T-helper 22 cell (primary cell): ENCODE measurements around the gene CDH13.

Experiments used
- DNase-seq: peaks from one replicate; pipeline ENCODE4 v3.0.0-alpha.2; 2020; ENCODE audit warnings: low read depth

Gene CDH13

DNA sequence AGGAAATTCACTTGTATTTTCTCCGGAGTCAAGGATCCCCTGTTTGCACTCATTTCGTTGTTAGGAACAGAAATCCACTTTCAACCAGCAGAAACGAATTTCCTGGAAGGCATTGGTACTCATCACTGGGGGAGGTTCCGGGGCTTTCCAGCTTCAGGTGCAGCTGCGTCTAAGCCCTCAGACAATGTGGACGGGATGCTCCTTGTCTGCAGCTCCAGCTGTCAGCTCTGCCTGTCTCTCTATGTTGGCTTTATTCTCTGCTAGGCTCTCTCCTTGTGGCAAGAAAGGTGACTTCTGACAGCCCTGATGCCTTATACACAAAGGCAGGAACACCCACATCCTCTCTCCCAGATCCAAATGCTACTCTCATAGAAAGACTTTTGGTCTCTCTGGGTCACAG is 997.1 kb downstream of the CDH13 start:
- no peak for DNase-seq

DNA sequence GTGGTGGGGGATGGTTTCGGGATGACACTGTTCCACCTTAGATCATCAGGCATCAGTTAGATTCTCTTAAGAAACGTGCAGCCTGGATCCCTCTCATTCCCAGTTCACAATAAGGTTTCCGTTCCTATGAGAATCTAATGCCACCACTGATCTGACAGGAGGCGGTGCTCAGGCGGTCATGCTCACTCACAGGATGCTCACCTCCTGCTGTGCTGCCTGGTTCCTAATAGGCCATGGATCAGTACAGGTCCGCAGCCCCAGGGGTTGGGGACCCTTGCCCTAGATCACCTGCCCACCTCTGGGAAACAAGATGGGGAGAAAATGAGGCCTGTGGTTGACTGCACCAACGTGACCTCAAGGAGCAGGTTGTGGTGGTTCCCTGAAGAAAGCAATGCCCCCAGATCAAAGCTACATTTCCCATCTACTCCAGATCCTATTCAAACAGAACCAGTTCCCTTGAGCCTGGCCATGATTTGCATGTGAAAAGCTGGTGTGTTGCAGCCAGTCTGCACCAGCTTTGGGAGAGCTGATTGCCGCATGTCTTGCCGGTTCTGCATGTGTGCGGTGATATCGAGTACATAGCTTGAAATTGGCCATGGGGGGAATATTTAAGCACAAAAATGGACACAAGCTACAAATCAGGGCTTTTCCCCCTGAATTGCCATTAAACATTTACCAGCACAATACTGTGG is 997.8 kb downstream of the CDH13 start:
- no peak for DNase-seq

DNA sequence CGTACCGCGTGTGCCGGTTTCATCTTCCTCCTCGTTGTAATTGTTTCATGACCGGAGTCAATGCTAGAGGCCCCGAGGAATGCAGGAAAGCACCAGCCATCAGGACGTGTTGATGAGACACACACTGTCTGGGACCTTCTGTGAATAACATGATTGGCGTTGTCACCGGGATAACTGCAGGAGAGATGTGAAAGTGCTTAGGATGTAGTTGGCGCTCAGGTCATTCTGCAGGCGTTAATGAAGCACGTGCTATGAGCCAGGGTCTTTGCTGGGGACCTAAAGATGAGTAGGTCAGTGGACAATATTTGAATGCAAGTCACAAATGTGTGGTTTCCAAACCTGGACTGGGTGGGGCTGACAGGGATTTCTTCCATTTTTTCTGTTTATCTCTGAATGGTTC is 999.4 kb downstream of the CDH13 start:
- DNase-seq: no peak

DNA sequence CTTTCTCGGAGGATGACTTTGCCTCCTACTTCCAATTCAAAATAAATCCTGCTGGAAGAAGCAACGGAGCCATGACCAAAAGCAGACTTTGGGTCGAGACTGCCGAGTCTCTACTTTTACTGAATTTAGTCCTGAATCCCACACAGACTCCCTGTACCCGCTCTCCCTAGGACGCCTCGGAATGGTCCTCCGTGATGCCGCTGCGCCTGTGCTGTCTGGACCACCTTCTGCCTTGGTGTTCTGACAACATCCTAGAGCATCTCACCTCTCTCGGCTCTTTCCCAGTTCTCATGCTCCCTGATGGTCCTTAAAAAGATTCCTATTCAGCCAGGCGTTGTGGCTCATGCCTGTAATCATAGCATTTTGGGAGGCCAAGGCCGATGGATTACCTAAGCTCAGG is 999.9 kb downstream of the CDH13 start:
- DNase-seq: no peak

DNA sequence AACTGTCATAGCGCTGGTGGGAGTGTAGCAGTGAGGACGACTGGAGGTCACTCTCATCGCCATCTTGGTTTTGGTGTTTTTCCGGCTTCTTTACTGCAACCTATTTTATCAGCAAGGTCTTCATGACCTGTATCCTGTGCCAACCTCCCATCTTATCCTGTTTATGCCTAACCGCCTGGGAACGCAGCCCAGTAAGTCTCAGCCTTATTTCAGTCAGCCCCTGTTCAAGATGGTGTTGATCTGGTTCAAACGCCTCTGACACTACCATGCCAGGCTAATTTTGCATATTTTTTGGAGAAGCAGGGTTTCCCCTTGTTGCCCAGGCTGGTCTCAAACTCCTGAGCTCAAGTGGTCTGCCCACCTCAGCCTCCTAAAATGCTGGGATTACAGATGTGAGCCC is 1001.2 kb downstream of the CDH13 start:
- no peak for DNase-seq

DNA sequence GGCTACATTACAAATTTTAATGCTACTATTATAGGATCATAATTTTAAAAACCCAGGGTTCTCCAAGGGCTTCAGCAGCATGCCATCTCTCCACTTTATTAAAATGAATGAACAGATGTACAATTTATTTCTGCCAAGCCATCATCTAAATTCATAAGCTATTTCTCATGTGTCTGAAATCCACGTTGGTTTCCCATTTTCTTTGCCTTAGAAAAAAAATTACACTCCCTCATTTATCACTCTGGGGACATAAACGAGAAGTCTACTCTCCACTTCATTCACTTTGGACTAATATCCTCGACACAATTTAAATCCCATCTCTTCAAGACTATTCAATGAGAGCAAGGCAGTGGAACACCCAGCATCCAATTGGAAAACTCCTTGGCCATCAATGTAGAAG is 1002.7 kb downstream of the CDH13 start:
- DNase-seq: no peak

- DNase-seq: no peak
These were observed 1003.1 kb downstream of the CDH13 start for GRCh38 chr16:83629836-83630235.

DNA sequence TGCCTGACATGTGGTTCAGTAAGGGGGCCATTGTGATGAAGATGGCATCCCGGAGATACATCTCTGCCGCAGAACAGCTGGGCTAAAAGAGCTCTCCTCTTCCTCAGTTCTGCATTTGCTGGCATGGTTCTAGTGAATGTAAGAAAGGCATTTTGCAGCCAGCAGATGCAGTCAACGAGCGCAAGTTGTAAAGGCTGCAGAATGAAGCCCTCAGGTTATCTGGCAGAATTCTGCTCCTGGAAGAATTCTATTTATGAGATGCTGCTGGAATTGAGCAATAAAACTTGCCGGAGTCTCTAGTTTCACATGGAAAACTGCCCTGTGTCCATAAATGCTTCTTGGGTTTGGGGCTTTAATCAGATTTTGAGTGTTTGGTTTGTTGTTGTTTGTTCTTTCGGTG is 1004.2 kb downstream of the CDH13 start:
- DNase-seq: no peak

GRCh38 chr16:83633286-83633685 is 1006.5 kb downstream of the CDH13 start:
- DNase-seq: no peak

GRCh38 chr16:83648347-83648746 is 1021.6 kb downstream of the CDH13 start:
- no peak for DNase-seq

- DNase-seq: no peak
These were observed 1025.1 kb downstream of the CDH13 start for GRCh38 chr16:83651871-83652270.

DNA sequence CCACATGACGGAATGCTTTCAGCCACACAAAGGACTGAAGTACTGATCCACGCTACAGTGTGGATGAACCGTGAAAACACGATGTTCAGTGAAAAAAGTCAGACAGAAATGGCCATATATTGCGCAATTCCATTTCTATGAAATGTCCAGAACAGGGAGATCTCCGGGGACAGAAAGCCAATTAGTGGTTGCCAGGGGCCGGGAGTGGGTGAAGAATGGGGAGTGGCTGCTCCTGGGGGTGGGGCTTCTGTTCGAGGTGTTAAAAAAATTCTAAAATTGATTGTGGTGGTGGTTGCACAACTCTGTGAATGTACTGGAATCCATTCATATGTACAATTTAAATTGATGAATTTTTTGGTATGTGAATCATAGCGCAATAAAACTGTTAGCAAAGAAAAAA is 1026.2 kb downstream of the CDH13 start:
- no peak for DNase-seq

DNA sequence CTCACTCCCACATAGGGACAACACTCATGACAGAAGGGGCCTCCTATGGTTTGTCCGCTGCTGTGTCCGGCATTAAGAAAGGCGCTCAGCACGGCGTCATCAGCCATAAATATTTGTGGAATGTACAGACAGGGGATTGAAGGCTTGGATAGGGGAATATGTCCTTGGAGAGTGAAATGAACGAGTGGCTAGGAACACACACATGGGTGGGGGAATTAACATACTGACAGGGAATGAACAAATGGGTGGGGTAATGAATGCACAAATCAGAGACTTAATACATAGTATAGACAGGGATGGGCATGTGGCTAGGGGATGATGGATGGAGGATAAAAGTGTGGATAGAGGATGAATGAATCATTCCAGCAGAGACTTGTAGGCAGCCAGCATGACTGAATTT is 1027.0 kb downstream of the CDH13 start:
- no peak for DNase-seq

DNA sequence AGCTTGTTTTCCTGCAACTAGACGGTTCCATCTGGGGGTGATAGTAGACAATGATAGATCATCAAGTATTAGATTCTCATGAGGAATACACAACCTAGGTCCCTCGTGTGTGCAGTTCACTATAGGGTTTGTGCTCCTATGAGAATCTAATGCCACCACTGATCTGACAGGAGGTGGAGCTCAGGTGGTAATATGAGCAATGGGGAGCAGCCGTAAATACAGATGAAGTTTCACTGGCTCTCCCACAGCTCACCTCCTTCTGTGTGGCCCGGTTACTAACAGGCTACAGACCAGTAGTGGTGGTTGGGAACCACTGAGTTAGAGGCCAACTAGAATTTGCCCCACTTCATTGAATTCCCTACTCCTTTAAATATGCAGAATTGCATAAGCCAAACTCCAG is 1033.5 kb downstream of the CDH13 start:
- no peak for DNase-seq

- DNase-seq: no peak
These were observed 1034.9 kb downstream of the CDH13 start for GRCh38 chr16:83661656-83662055.

DNA sequence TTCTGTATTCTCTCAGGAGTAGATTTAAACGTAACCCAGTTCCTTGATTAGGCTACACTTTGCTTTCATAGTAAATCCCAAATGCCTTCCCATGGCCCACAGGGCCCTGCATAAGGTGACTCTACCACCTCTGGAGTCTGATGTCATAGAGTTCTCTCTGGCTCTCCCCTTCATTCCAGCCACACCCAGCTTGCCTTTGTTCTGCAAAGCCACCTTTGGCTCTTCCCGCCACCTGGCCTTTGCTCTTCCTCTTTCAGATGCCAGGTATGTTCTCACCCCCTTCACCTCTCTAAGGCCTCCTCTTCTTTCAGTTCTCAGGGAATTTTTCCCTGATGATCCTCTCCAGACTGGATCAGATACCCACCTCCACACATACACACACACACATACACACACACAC is 1039.7 kb downstream of the CDH13 start:
- no peak for DNase-seq

GRCh38 chr16:83669456-83669855 is 1042.7 kb downstream of the CDH13 start:
- DNase-seq: no peak

DNA sequence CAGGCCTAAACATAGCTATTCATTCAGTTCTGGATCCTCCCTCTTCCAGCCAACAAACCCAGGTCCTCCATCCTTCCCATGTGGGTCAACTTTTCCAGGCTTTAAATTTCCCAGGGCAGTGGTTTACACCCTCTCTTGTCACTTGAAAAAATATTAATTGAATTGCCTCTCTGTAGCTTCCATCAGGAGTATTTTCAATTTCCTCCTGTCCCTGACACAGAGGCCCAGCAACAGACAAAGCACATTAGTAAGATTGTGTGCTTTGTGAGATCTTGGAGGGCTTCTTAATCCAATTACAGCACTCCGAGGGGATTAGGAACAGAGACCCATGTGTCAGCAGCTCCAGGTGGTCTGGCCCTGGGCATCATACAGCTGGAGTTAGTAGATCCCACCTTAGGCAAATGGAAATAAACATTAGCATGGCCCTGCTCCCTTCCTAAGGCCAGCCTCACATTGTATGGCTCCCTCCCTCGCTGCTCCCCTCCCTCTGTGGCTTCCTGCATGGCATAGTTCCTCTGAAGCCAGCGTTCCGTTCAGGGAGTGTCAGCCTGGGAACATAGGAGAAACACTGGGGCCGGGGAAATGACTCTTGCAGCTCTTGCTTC is 1048.3 kb downstream of the CDH13 start:
- DNase-seq: no peak

DNA sequence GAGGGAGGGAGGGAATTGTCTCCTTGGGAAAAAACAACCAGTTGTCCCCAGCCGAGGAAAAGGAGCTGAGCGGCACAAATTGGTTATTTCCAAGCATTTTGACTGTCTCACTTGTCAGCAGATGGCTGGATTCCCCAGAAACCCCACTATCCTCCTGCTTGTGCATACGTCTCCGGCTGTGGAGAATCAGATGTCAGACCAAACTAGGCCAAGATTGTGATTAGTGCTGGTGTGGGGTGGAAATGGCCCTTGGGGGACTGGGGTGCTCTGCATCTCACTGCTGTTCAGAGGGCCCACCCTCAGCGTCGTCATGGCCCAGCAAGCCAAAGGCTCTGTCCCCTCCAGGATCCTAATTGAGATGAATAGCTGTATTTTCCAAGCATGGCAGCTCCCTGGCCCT is 1049.3 kb downstream of the CDH13 start:
- DNase-seq: no peak

DNA sequence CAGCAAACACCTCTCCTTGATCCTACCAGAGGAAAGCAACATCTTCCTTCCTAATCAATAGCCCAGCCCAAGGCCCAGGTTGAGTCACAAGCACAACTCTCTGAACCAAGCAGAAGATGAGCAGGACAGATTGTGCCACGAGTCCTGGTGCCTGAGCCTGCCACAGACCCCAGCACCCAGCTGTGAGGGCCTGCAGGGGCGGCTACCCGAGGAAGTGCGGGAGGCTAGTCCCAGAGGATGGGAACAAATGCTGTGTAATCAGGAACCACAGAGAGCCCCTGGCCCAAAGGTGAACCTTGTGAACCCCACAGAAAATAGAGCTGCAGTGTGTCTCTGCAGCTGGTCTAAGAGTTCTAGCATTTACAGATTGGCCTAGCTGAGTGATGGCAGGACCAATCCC is 1054.2 kb downstream of the CDH13 start:
- no peak for DNase-seq

- no peak for DNase-seq
These were observed 1054.7 kb downstream of the CDH13 start for GRCh38 chr16:83681381-83681956.

GRCh38 chr16:83682116-83682867 is 1055.5 kb downstream of the CDH13 start:
- no peak for DNase-seq

DNA sequence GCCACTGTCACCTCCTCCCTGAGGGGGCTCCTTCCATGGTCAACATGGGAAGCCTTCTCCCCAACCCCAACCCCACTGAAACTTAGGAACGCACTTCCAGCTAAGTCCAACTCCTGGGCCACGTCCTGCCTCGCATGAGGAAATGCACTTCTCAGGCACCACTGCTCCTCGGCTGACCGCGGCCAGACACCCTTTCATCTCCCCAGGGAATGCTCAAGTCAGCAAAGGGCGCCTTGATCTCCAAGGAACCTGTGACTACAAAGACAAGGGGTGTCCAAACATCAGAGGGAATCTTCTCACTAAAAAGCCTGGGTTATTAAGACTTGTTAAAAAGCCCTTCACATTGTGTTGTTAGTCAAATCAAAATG is 1056.1 kb downstream of the CDH13 start:
- DNase-seq: no peak
